HL-60 (cell line): Measurements from ENCODE around the gene NUTF2.

Source experiments
- DNase-seq, 2 experiments: peaks; one replicate each; pipeline ENCODE4 v3.0.0-alpha.2; 2010 to 2020; ENCODE audit warnings: low read depth in 1 of 2, low spot score in 1 of 2
- H3K27ac ChIP-seq: fragments of 250-450 bp; sonication (Bioruptor Pico); replicated peaks from 2 replicates; pipeline ENCODE4 v1.5.1; 2020; ENCODE audit warnings: mild to moderate bottlenecking, moderate library complexity
- H3K27me3 ChIP-seq: fragments of 250-450 bp; sonication (Bioruptor Pico); 2 replicates; pipeline ENCODE4 v1.5.1; 2021; ENCODE audit warnings: mild to moderate bottlenecking, moderate library complexity; ENCODE audit not compliant: insufficient read depth, poor library complexity, severe bottlenecking
- H3K4me3 ChIP-seq: replicated peaks from 2 replicates; pipeline ENCODE4 v1.5.1; 2011; ENCODE audit warnings: mild to moderate bottlenecking, control low read depth, low read length; ENCODE audit not compliant: insufficient read depth
- CTCF ChIP-seq: IDR thresholded peaks from one replicate; pipeline ENCODE4 v1.5.1; 2011; ENCODE audit warnings: low read length, control low read depth, inconsistent platforms; ENCODE audit not compliant: insufficient read depth
- GABPA ChIP-seq: IDR thresholded peaks from 2 replicates; pipeline ENCODE4 v1.6.1; 2012; ENCODE audit warnings: low read depth
- POLR2AphosphoS5 ChIP-seq: IDR thresholded peaks from 2 replicates; pipeline ENCODE4 v1.6.1; 2012; ENCODE audit warnings: low read depth
- REST ChIP-seq: IDR thresholded peaks from 2 replicates; pipeline ENCODE4 v1.6.1; 2012; ENCODE audit warnings: low read depth; ENCODE audit not compliant: insufficient replicate concordance
- SPI1 ChIP-seq: IDR thresholded peaks from 2 replicates; pipeline ENCODE4 v1.6.1; 2012; ENCODE audit warnings: low read depth, mild to moderate bottlenecking, borderline replicate concordance

The NUTF2 gene

GRCh38 chr16:67825906-67826305 lies 20.8 kb upstream of the NUTF2 start:
- TF ChIP-seq POLR2AphosphoS5 (no peak), GABPA (no peak), REST (no peak), SPI1 (no peak), CTCF (no peak)
- H3K27me3 ChIP-seq, result no peaks in the 10 kb centered on the region
- no peak overlapping the region for H3K4me3 ChIP-seq
- no peak for DNase-seq
- no peak overlapping the region for H3K27ac ChIP-seq

- no peaks in the 10 kb centered on the region for H3K27me3 ChIP-seq
- no peak overlapping the region for H3K27ac ChIP-seq
- TF ChIP-seq GABPA (no peak), POLR2AphosphoS5 (no peak), SPI1 (no peak), REST (no peak), CTCF (no peak)
- H3K4me3 ChIP-seq, result no peak overlapping the region
- DNase-seq, result no peak
These were observed 18.1 kb upstream of the NUTF2 start for GRCh38 chr16:67828651-67829050.

GRCh38 chr16:67833030-67833414 lies 13.7 kb upstream of the NUTF2 start:
- peak overlapping the region; percentile 74 for H3K27ac ChIP-seq
- DNase-seq, result peak in 1 of 2 experiments; percentile 4
- H3K4me3 ChIP-seq, result peak overlapping the region; percentile 72
- no peaks in the 10 kb centered on the region for H3K27me3 ChIP-seq
- TF ChIP-seq POLR2AphosphoS5, result no peak
- no peak for TF ChIP-seq GABPA
- TF ChIP-seq SPI1, result no peak
- no peak for TF ChIP-seq REST
- no peak for TF ChIP-seq CTCF
